NCI-H2171 (cell line): ENCODE data around the gene TRAPPC8.
"Not testable (repeated sequence)": the region's sequence is repeated elsewhere in the genome, so short reads cannot be mapped to it uniquely, and the experiment has no call there.

Source experiments
- DNase-seq: peaks from one replicate; lab custom pipeline; 2025; lab: John Stamatoyannopoulos, UW

TRAPPC8 gene

GRCh38 chr18:31942999-31943877, at the start of gene TRAPPC8:
TRAPPC8 (minus strand) TSS chr18:31943128; CDS start chr18:31942764, 364 bp downstream.
- DNase-seq = peak; percentile 95

- no peak for DNase-seq
These were observed 47.9 kb upstream of the TRAPPC8 start for GRCh38 chr18:31990823-31991222.

- no peak for DNase-seq
These were observed 41.0 kb upstream of the TRAPPC8 start for GRCh38 chr18:31983976-31984375.

- no peak for DNase-seq
These were observed 40.1 kb upstream of the TRAPPC8 start for GRCh38 chr18:31983020-31983419.

- no peak for DNase-seq
These were observed 37.9 kb upstream of the TRAPPC8 start for GRCh38 chr18:31980863-31981262.

GRCh38 chr18:31979714-31980113, 36.8 kb upstream of the TRAPPC8 start:
- DNase-seq = no peak

GRCh38 chr18:31978616-31979015, 35.7 kb upstream of the TRAPPC8 start:
- no peak for DNase-seq

- peak; percentile 31 for DNase-seq
These were observed 34.4 kb upstream of the TRAPPC8 start for GRCh38 chr18:31977270-31977872.

GRCh38 chr18:31976242-31976641, 33.3 kb upstream of the TRAPPC8 start:
- no peak for DNase-seq

GRCh38 chr18:31973929-31974546, 31.1 kb upstream of the TRAPPC8 start:
- DNase-seq = no peak

GRCh38 chr18:31970617-31971016, 27.7 kb upstream of the TRAPPC8 start:
- DNase-seq = no peak

- DNase-seq = no peak
These were observed 22.5 kb upstream of the TRAPPC8 start for GRCh38 chr18:31965316-31965970.

- DNase-seq = no peak
These were observed 14.8 kb upstream of the TRAPPC8 start for GRCh38 chr18:31957728-31958127.

GRCh38 chr18:31954349-31954748, 11.4 kb upstream of the TRAPPC8 start:
- DNase-seq = peak; percentile 9

GRCh38 chr18:31953699-31954098, 10.8 kb upstream of the TRAPPC8 start:
- not testable (repeated sequence) for DNase-seq

- no peak for DNase-seq
These were observed 9.3 kb upstream of the TRAPPC8 start for GRCh38 chr18:31952223-31952622.

GRCh38 chr18:31950583-31950982, 7.7 kb upstream of the TRAPPC8 start:
- DNase-seq = no peak

- not testable (repeated sequence) for DNase-seq
These were observed 5.4 kb upstream of the TRAPPC8 start for GRCh38 chr18:31948349-31948748.

- DNase-seq = no peak
These were observed 3.5 kb upstream of the TRAPPC8 start for GRCh38 chr18:31946305-31947046.

- DNase-seq = no peak
These were observed 1.2 kb upstream of the TRAPPC8 start for GRCh38 chr18:31943878-31944816.
